ENCODE measurements around the gene LAIR2. TPM values are rescaled to one million over a fixed set of nuclear protein-coding genes. Genes with fewer than 3 reads are reported as not detected.

Gene LAIR2
- not detected in 2 replicates for total RNA-seq

DNA sequence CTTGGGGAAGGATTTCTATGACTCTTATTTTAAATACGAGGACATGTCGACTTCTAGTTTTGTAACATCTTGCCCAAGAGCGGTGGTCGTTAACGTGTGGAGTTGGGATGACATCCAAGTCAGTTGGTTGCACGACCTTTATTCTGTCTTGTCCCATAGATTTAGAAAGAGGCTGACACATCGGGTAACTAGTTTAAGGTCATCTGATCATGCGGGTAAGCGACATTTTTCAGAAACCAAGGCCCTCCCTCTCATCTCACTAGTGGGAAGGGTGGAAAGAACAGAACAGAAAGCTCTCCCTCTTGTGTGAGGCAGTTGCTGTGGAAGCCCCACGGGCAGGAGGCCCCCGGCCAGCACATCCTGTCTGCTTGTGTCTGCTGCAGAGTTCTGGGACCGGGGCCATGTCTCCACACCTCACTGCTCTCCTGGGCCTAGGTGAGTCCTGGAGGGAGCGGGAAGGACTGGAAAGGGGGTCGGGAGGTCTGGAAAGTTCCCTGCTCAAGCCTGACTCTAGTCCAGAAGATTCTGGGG is at the start of gene LAIR2:
Gene LAIR2, plus strand, starts transcription at position 314 of the 531 bp plus-strand sequence. Its CDS starts 88 bp downstream, at position 402.

DNA sequence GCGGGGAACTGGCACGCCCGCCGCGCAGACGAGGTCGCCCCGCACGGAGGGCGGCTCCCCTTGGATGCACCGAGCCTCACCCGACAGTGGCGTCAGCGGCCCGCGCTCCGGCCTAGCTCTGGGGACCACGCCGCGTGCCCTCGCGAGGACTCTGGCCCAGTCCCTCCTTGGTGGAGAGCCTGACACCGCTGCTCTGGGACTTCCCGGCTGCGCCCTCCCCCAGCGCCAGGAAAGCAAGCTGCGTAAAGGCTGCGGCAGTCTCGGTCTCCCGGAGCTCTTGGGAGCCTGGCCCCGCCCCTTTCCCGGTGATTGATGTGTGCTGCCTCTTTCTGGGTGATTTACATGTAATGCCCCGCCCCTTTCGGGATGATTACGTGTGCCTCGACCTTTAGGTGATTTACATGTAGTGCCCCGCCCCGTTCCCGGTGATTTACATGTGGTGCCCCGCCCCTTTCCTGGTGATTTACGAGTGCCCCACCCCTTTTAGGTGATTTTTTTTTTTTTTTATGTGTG is 39.0 kb upstream of the LAIR2 start, which contains the start of gene LENG9:
Gene LENG9, minus strand, starts transcription at position 248 of the 513 bp plus-strand sequence. CDS start 252 bp downstream, outside the sequence.

GRCh38 chr19:54473071-54473891 is 29.4 kb upstream of the LAIR2 start, which contains the start of gene CDC42EP5:
Gene CDC42EP5 (minus strand): TSS chr19:54473296. CDS start chr19:54465547, 7,749 bp downstream.

Other genes starting within 250 kb of the LAIR2 start
- gene LILRB5, start 245.6 kb upstream of the LAIR2 start, total RNA-seq, result not detected in 2 replicates
- not detected in 2 replicates for gene LILRB2, start 221.7 kb upstream of the LAIR2 start, total RNA-seq
- gene LILRA5, start 189.7 kb upstream of the LAIR2 start, total RNA-seq, result not detected in 2 replicates
- not detected in 2 replicates for gene LILRA4, start 163.7 kb upstream of the LAIR2 start, total RNA-seq
- not detected in 2 replicates for gene LAIR1, start 137.9 kb upstream of the LAIR2 start, total RNA-seq
- not detected in 2 replicates for gene TTYH1, start 87.4 kb upstream of the LAIR2 start, total RNA-seq
- 42.2 and 107 TPM in 2 replicates for gene LENG8, start 53.6 kb upstream of the LAIR2 start, total RNA-seq
- gene LENG9, start 39.1 kb upstream of the LAIR2 start, total RNA-seq, result 7.3 and 9.8 TPM in 2 replicates
- gene CDC42EP5, start 29.5 kb upstream of the LAIR2 start, total RNA-seq, result 7.8 and 11.3 TPM in 2 replicates
- not detected in 2 replicates for gene LILRA2, start 71.0 kb downstream of the LAIR2 start, total RNA-seq
- gene LILRA1, start 90.8 kb downstream of the LAIR2 start, total RNA-seq, result not detected in 2 replicates
- not detected in 2 replicates for gene LILRB1, start 127.7 kb downstream of the LAIR2 start, total RNA-seq
- not detected in 2 replicates for gene LILRB4, start 160.2 kb downstream of the LAIR2 start, total RNA-seq
- gene KIR3DL3, start 221.6 kb downstream of the LAIR2 start, total RNA-seq, result not detected in 2 replicates
- gene KIR2DL3, start 235.7 kb downstream of the LAIR2 start, total RNA-seq, result not detected in 2 replicates